BJ (cell line): ENCODE results near the gene RETREG1. TPM values are rescaled to one million over a fixed set of nuclear protein-coding genes. Genes with fewer than 3 reads are reported as not detected.
A peak's percentile ranks its signal among the peaks of the same experiment; 100 is the strongest.

Experiments used
- CTCF ChIA-PET: fragments of 350-600 bp; formaldehyde crosslinking; extraction: SDS; loops from one replicate; lab custom pipeline; 2021; ENCODE audit warnings: antibody characterized with exemption, inconsistent platforms; lab: Yijun Ruan, JAX
- POLR2A ChIA-PET: fragments of 300-600 bp; sonication (Branson Sonifier 250); formaldehyde crosslinking; extraction: SDS; loops from one replicate; lab custom pipeline; 2021; ENCODE audit warnings: antibody characterized with exemption; lab: Charles Lee
- DNase-seq: peaks from one replicate; pipeline ENCODE4 v3.0.0-alpha.2; 2011; ENCODE audit warnings: low read depth
- H3K27me3 ChIP-seq: 2 replicates; pipeline ENCODE4 v1.6.0; 2011; ENCODE audit warnings: low read length; ENCODE audit not compliant: control insufficient read depth, insufficient read depth
- H3K36me3 ChIP-seq: 2 replicates; pipeline ENCODE4 v1.5.1; 2011; ENCODE audit warnings: low read length; ENCODE audit not compliant: control insufficient read depth, insufficient read depth
- H3K4me3 ChIP-seq: 2 replicates; pipeline ENCODE4 v1.5.1; 2011; ENCODE audit warnings: low read depth, mild to moderate bottlenecking, control low read depth, low read length
- CTCF ChIP-seq: IDR thresholded peaks from 2 replicates; pipeline ENCODE4 v1.5.1; 2011; ENCODE audit warnings: low read depth, mild to moderate bottlenecking, control low read depth, inconsistent platforms, low read length, moderate library complexity; ENCODE audit not compliant: insufficient read depth
- polyA plus RNA-seq: library from polyadenylated mRNA; depleted of rRNA; stranded (reverse); fragments of >200 nt; gene quantifications from 2 replicates; pipeline ENCODE4 v1.2.3, GENCODE V29; 2011

RETREG1 gene
- polyA plus RNA-seq, 1 experiment: 0.04 TPM

GRCh38 chr5:16461026-16461425 lies 155.8 kb downstream of the RETREG1 start:
- Histone ChIP-seq H3K36me3 (peaks cover 4% of the 10 kb centered on the region), H3K27me3 (no peaks in the 10 kb centered on the region), H3K4me3 (no peak overlapping the region)
- ChIA-PET CTCF (interaction anchor here (1.2 kb wide), 1 partner anchor 23 kb away, joined by 3 read pairs; no protein-coding TSS in a partner anchor), POLR2A (no interaction called here)
- no peak for TF ChIP-seq CTCF
- peak; percentile 15 for DNase-seq

GRCh38 chr5:16459451-16459850 lies 157.3 kb downstream of the RETREG1 start:
- ChIA-PET POLR2A (interaction anchor here (0.6 kb wide), 1 partner anchor 856 kb away, joined by 3 read pairs; no protein-coding TSS in a partner anchor), CTCF (interaction anchor here (1.0 kb wide), 1 partner anchor 333 kb away, joined by 3 read pairs; no protein-coding TSS in a partner anchor)
- no peak for TF ChIP-seq CTCF
- Histone ChIP-seq H3K36me3 (peaks cover 10% of the 10 kb centered on the region), H3K27me3 (no peaks in the 10 kb centered on the region), H3K4me3 (no peak overlapping the region)
- DNase-seq: no peak

GRCh38 chr5:16457853-16458252 lies 158.9 kb downstream of the RETREG1 start:
- no peak for TF ChIP-seq CTCF
- H3K36me3 ChIP-seq: peaks cover 10% of the 10 kb centered on the region
- ChIA-PET POLR2A (no interaction called here), CTCF (interaction anchor here (1.0 to 3.3 kb wide), 3 partner anchors 13 to 987 kb away, joined by 3 to 8 read pairs (median 5); no protein-coding TSS in a partner anchor)
- DNase-seq: no peak
- H3K27me3 ChIP-seq: no peaks in the 10 kb centered on the region
- no peak overlapping the region for H3K4me3 ChIP-seq

GRCh38 chr5:16457451-16457850 lies 159.3 kb downstream of the RETREG1 start:
- no peak for TF ChIP-seq CTCF
- no peak overlapping the region for H3K4me3 ChIP-seq
- DNase-seq: no peak
- ChIA-PET CTCF (interaction anchor here (1.0 to 3.3 kb wide), 3 partner anchors 13 to 986 kb away, joined by 3 to 8 read pairs (median 5); no protein-coding TSS in a partner anchor), POLR2A (no interaction called here)
- no peaks in the 10 kb centered on the region for H3K27me3 ChIP-seq
- H3K36me3 ChIP-seq: peaks cover 8% of the 10 kb centered on the region

- POLR2A ChIA-PET: no interaction called here
- CTCF ChIA-PET: interaction anchor here (0.7 to 3.3 kb wide), 16 partner anchors 8 to 746 kb away, joined by 3 to 22 read pairs (median 4); no protein-coding TSS in a partner anchor
- peak; percentile 56 for TF ChIP-seq CTCF
- DNase-seq: peak; percentile 19
- no peaks in the 10 kb centered on the region for H3K27me3 ChIP-seq
- peaks cover 13% of the 10 kb centered on the region for H3K36me3 ChIP-seq
- no peak overlapping the region for H3K4me3 ChIP-seq
Observed at GRCh38 chr5:16456103-16456832, 160.5 kb downstream of the RETREG1 start.
